Caki2 (cell line): ENCODE results near the gene GCDH. TPM values are rescaled to one million over a fixed set of nuclear protein-coding genes. Genes with fewer than 3 reads are reported as not detected.

Experiments used
- DNase-seq: peaks from one replicate; pipeline ENCODE4 v3.0.0-alpha.2; 2015; ENCODE audit warnings: low read depth
- in situ Hi-C: cut with HindIII; loops from 2 replicates; pipeline ENCODE4 v1.10.0; 2016; ENCODE audit warnings: low sequenced_read_pairs, low pct_unique_long_range_greater_than_20kb, mixed read lengths
- total RNA-seq: library from RNA; depleted of rRNA; stranded (reverse); fragments of >200 nt; shearing (Covaris generic); gene quantifications from 2 replicates; pipeline ENCODE4 v1.2.3, GENCODE V29; 2014; ENCODE audit warnings: low replicate concordance; rRNA removed

Gene GCDH
- total RNA-seq, 1 experiment from 2014 or later, result 38.0 TPM

- in situ Hi-C loops, result no loop called here
- no peak for DNase-seq
These were observed 57.8 kb downstream of the GCDH start for GRCh38 chr19:12948612-12949362.

Other genes starting within 250 kb of the GCDH start
- gene MAN2B1, start 224.4 kb upstream of the GCDH start, total RNA-seq, result 72.5 and 82.9 TPM in 2 replicates
- gene WDR83, start 224.4 kb upstream of the GCDH start, total RNA-seq, result 20.6 and 22.6 TPM in 2 replicates
- 93.6 and 111 TPM in 2 replicates for gene DHPS, start 209.3 kb upstream of the GCDH start, total RNA-seq
- gene GNG14, start 203.2 kb upstream of the GCDH start, total RNA-seq, result not detected in 2 replicates
- gene FBXW9, start 194.5 kb upstream of the GCDH start, total RNA-seq, result 43.4 and 44.8 TPM in 2 replicates
- 35.2 and 39.7 TPM in 2 replicates for gene TNPO2, start 167.2 kb upstream of the GCDH start, total RNA-seq
- 607 and 626 TPM in 2 replicates for gene TRIR, start 156.5 kb upstream of the GCDH start, total RNA-seq
- gene GET3, start 153.7 kb upstream of the GCDH start, total RNA-seq, result 210 and 211 TPM in 2 replicates
- gene BEST2, start 139.4 kb upstream of the GCDH start, total RNA-seq, result not detected in 2 replicates
- 17.8 and 18.1 TPM in 2 replicates for gene HOOK2, start 115.6 kb upstream of the GCDH start, total RNA-seq
- 63.3 and 74.5 TPM in 2 replicates for gene JUNB, start 99.7 kb upstream of the GCDH start, total RNA-seq
- not detected in 2 replicates for gene PRDX2, start 89.4 kb upstream of the GCDH start, total RNA-seq
- not detected in 2 replicates for gene THSD8, start 89.1 kb upstream of the GCDH start, total RNA-seq
- 94.5 and 126 TPM in 2 replicates for gene RNASEH2A, start 84.6 kb upstream of the GCDH start, total RNA-seq
- gene RTBDN, start 56.6 kb upstream of the GCDH start, total RNA-seq, result not detected in 2 replicates
- gene MAST1, start 52.6 kb upstream of the GCDH start, total RNA-seq, result 1.8 and 20.8 TPM in 2 replicates
- 68.6 and 83.9 TPM in 2 replicates for gene DNASE2, start 9.7 kb upstream of the GCDH start, total RNA-seq
- gene KLF1, start 4.0 kb upstream of the GCDH start, total RNA-seq, result 3.5 TPM in 1 of 2 replicates, not detected in the other
- 4.0 TPM in 2 replicates for gene SYCE2, start 28.1 kb downstream of the GCDH start, total RNA-seq
- gene FARSA, start 42.6 kb downstream of the GCDH start, total RNA-seq, result 100 and 120 TPM in 2 replicates
- 846 and 992 TPM in 2 replicates for gene CALR, start 47.4 kb downstream of the GCDH start, total RNA-seq
- 211 and 217 TPM in 2 replicates for gene RAD23A, start 54.7 kb downstream of the GCDH start, total RNA-seq
- 102 and 117 TPM in 2 replicates for gene GADD45GIP1, start 66.1 kb downstream of the GCDH start, total RNA-seq
- not detected in 2 replicates for gene DAND5, start 78.4 kb downstream of the GCDH start, total RNA-seq
- gene NFIX, start 104.3 kb downstream of the GCDH start, total RNA-seq, result 1.2 and 4.5 TPM in 2 replicates
- gene LYL1, start 211.7 kb downstream of the GCDH start, total RNA-seq, result not detected in 2 replicates
- gene TRMT1, start 225.6 kb downstream of the GCDH start, total RNA-seq, result 107 and 166 TPM in 2 replicates
- gene NACC1, start 227.1 kb downstream of the GCDH start, total RNA-seq, result 59.3 and 86.8 TPM in 2 replicates